Endothelial cell (in vitro differentiated cells): ENCODE results near the gene CDKAL1. TPM values are rescaled to one million over a fixed set of nuclear protein-coding genes. Genes with fewer than 3 reads are reported as not detected.
"Not testable (repeated sequence)": the region's sequence is repeated elsewhere in the genome, so short reads cannot be mapped to it uniquely, and the experiment has no call there.

Source experiments
- DNase-seq: peaks from one replicate; pipeline ENCODE4 v3.0.0; 2021; ENCODE audit warnings: low spot score
- H3K27ac Mint-ChIP-seq: one replicate; pipeline ENCODE4 v1.8.0; 2021; ENCODE audit warnings: mixed read lengths, inconsistent platforms; ENCODE audit not compliant: unreplicated experiment
- H3K27me3 Mint-ChIP-seq: one replicate; pipeline ENCODE4 v1.8.0; 2021; ENCODE audit warnings: mild to moderate bottlenecking, moderate library complexity, mixed read lengths, inconsistent platforms; ENCODE audit not compliant: unreplicated experiment
- H3K36me3 Mint-ChIP-seq: one replicate; pipeline ENCODE4 v1.8.0; 2021; ENCODE audit warnings: mild to moderate bottlenecking, low read depth, mixed read lengths, inconsistent platforms; ENCODE audit not compliant: unreplicated experiment
- H3K4me1 Mint-ChIP-seq: one replicate; pipeline ENCODE4 v1.8.0; 2021; ENCODE audit warnings: mild to moderate bottlenecking, mixed read lengths, inconsistent platforms; ENCODE audit not compliant: unreplicated experiment
- H3K4me3 Mint-ChIP-seq: one replicate; pipeline ENCODE4 v1.8.0; 2021; ENCODE audit warnings: mild to moderate bottlenecking, mixed read lengths, inconsistent platforms; ENCODE audit not compliant: unreplicated experiment
- H3K9me3 Mint-ChIP-seq: one replicate; pipeline ENCODE4 v1.8.0; 2021; ENCODE audit warnings: mixed read lengths, inconsistent platforms; ENCODE audit not compliant: unreplicated experiment
- CTCF ChIP-seq: fragments of 200-600 bp; sonication (generic); IDR thresholded peaks from one replicate; pipeline ENCODE4 v1.5.0; 2021; ENCODE audit warnings: antibody characterized with exemption; ENCODE audit not compliant: unreplicated experiment
- total RNA-seq: library from RNA; stranded (reverse); fragmentation: NEBNext Ultra II Directional; extraction: Animal tissue kit (Norgen Biotek cat#: 25700); gene quantifications from one replicate; pipeline ENCODE4 v1.2.1, GENCODE V29; 2021; ENCODE audit not compliant: unreplicated experiment

The CDKAL1 gene
- total RNA-seq, 1 donor from 2014 or later, result 43.9 TPM

GRCh38 chr6:20610636-20611370, 76.5 kb downstream of the CDKAL1 start:
- no peak overlapping the region for H3K27ac Mint-ChIP-seq
- H3K4me3 Mint-ChIP-seq, result no peak overlapping the region
- H3K9me3 Mint-ChIP-seq, result no peaks in the 10 kb centered on the region
- no peaks in the 10 kb centered on the region for H3K4me1 Mint-ChIP-seq
- no peak for TF ChIP-seq CTCF
- peaks cover 3% of the 10 kb centered on the region for H3K36me3 Mint-ChIP-seq
- DNase-seq, result no peak
- no peaks in the 10 kb centered on the region for H3K27me3 Mint-ChIP-seq

GRCh38 chr6:20617537-20617936, 83.3 kb downstream of the CDKAL1 start:
- DNase-seq, H3K27me3 Mint-ChIP-seq, H3K9me3 Mint-ChIP-seq, H3K4me1 Mint-ChIP-seq, H3K36me3 Mint-ChIP-seq, H3K4me3 Mint-ChIP-seq, H3K27ac Mint-ChIP-seq: not testable (repeated sequence)

- H3K36me3 Mint-ChIP-seq, result no peaks in the 10 kb centered on the region
- H3K4me3 Mint-ChIP-seq, result no peak overlapping the region
- H3K9me3 Mint-ChIP-seq, result no peaks in the 10 kb centered on the region
- no peak for DNase-seq
- peaks cover 2% of the 10 kb centered on the region for H3K27me3 Mint-ChIP-seq
- TF ChIP-seq CTCF, result no peak
- H3K27ac Mint-ChIP-seq, result no peak overlapping the region
- no peaks in the 10 kb centered on the region for H3K4me1 Mint-ChIP-seq
Observed at GRCh38 chr6:20620043-20620442, 85.8 kb downstream of the CDKAL1 start.

GRCh38 chr6:20623761-20624160, 89.5 kb downstream of the CDKAL1 start:
- H3K9me3 Mint-ChIP-seq, result no peaks in the 10 kb centered on the region
- H3K27me3 Mint-ChIP-seq, result peaks cover 2% of the 10 kb centered on the region
- H3K27ac Mint-ChIP-seq, result no peak overlapping the region
- TF ChIP-seq CTCF, result no peak
- H3K36me3 Mint-ChIP-seq, result no peaks in the 10 kb centered on the region
- no peak for DNase-seq
- H3K4me3 Mint-ChIP-seq, result no peak overlapping the region
- no peaks in the 10 kb centered on the region for H3K4me1 Mint-ChIP-seq

- Mint-ChIP-seq H3K4me3 (no peak overlapping the region), H3K36me3 (no peaks in the 10 kb centered on the region), H3K27ac (no peak overlapping the region), H3K4me1 (peaks cover 4% of the 10 kb centered on the region), H3K9me3 (no peaks in the 10 kb centered on the region), H3K27me3 (no peaks in the 10 kb centered on the region)
- no peak for TF ChIP-seq CTCF
- no peak for DNase-seq
Observed at GRCh38 chr6:20626165-20626564, 91.9 kb downstream of the CDKAL1 start.
